CD4-positive, alpha-beta T cell treated with Interleukin-4 for 1 hour (primary cell): Measurements from ENCODE around the gene PLAC1.

Source experiments
- DNase-seq, 2 donors: peaks; one replicate each; pipeline ENCODE4 v3.0.0-alpha.2; 2020 to 2022

The PLAC1 gene

DNA sequence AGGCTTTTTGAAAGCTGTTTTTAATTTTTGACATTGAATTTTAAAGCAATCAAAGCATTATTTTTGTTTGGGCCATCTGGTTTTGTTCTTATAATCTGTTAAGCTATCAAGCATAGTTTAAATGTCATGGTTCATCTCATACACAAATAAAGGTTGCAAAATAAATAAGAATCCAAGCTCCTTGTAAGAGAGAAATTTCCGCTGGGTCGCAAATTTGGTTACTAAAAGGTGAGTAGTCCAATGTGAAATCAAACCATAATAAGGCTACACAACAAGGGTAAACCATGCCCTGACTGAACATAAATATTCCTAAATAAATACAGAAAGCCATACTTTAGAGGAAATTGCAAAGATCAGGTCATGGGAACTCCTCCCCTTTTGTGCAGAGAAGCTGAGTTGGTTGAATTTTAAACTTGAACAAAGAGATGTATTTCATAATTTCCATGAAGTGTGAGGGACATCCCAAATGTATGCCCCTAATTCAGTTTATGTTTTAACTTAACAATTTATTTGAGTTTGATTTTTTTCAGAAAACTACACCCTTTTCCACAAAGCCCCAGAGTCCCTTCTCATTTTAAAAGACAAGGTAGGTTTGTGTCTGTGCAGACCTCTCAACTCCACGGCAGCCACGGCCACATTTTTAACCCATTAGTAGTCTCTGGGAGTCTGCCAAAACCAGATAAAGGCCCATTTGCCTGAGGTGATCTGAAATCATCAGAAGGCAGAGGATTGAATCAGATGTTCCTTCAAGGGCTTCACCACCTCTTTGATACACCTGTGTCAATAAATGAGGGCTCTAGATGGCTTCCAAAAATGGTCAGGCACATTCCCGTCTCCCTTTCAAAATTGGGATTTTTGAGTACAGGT lies 85.2 kb downstream of the PLAC1 start:
- no peak for DNase-seq

- DNase-seq = no peak
Measured at GRCh38 chrX:134571796-134572195, 86.5 kb downstream of the PLAC1 start.

GRCh38 chrX:134570899-134571298 lies 87.4 kb downstream of the PLAC1 start:
- DNase-seq = no peak

DNA sequence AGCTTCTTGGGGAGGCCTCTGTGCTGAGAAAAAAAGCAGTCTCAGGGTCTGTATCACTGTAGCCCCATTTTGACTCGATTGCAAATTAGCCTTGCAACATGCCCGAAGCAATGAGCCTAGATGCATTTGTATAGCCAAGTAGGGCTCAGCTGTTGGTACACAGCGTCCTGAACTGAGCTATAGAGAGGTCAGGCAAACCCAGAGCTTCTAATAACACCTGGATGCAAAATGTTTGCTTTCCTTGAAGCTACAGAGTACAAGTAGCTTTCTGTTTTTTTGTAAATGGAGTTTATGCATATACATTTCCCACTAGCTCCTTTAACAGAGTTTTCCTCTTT lies 87.8 kb downstream of the PLAC1 start:
- DNase-seq = no peak

DNA sequence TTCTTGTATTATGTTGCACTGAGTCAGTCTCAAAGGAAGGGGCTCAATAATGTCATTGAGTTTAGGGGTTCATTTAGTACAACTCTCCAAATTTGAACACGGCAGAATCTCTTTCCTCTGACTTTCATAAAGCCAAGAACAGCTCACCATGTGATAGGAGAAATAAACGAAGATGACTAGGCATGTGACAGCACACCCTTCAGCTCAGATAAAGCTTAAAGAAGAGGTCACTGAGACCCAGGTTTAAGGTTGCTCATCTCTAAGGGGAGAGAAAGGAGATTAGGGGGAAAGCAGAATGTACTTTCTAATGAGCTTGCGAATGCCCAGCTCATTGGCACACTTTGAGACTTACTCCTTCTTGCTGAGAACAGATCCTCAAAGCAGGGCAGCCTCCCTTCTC lies 89.0 kb downstream of the PLAC1 start:
- DNase-seq = no peak

DNA sequence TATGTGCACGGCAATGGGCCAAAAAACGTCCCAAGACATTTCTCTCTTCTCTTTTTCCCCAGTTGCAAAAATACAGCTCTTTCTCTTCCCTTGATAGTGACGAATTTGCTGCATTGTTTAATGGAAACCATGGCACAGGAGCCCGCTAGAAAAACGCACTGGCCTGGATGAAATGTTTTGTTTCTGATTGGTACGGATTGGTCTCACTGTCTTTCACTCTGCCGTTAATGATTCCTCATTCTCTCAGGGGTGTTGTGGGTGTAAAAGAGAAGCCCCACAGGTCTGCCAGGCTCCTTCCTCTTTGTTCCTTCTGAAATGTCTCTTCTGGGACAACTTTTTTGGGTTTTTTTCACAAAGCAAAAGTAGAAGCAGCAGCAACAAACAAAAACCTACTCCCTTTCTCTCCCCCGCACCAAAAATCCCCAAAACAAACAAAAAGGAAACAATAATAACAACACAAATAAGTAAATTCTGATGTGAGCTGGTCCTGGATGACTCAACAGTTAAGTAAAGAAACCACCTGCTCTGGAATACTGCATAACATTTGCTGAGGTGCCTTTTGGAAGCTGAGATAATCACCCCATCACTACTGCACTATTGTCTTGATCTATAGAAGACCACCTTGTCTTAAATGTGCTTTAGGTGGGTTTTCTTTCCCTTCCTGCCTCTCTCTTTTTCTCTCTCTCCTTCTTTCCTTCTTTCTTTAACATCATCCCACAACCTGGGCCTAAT lies 89.8 kb downstream of the PLAC1 start:
- no peak for DNase-seq

- DNase-seq = no peak
Measured at GRCh38 chrX:134566506-134566905, 91.8 kb downstream of the PLAC1 start.

DNA sequence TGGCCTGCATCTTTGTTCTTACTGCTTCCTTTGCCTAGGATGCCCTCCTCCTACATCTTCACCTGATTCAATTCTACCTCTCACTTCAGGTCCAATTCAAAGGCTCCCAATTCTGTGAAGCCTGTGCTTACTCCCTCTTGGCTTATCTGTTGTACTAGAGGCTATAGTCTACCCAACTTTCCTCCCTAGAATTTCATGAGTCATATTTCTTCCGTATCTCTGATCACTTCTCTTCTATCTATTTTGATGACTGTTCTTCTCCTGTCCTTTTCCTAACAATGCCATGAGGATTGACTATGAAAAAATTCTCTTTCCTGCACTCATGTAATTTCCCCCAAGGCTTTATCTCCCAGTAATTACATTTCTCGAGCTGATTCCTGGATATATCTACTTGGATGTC lies 96.3 kb downstream of the PLAC1 start:
- no peak for DNase-seq

DNA sequence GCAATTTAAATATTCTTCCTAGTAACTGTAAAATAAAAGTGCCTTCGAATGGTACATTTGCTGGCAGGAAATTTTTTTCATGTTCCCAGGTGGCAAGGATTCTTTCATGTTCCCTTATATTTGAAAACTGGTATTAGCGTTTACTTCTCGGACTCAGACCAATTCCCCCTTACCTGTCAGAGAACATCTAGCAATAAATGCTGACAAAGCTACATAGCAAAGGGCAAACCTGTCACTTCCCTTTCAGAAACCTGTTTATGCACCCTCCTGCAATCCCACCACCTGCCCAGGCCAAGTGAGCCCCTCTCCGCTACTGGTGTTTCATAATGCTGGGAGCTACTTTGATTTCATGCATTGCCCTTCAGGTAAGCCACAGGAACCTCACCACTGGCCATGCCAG lies 100.1 kb downstream of the PLAC1 start:
- no peak for DNase-seq

DNA sequence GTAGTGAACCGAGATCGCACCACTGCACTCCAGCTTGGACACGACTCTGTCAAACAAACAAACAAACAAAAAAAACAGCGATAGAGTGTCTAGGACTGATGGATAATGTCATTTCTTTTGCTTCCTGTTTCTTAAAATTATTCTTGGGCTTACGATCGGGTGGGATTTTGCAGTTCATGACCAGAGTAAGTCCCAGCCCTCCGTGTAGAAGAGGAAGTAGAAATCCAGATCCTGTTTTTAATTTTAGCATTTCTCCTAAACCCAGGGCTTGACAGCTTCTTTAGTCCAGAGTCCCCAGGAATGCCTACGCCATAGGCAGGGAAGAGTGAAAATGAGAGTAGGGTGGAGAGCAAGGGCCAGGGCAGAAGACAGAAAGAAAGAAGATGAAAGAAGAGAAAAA lies 104.0 kb downstream of the PLAC1 start:
- DNase-seq = no peak

DNA sequence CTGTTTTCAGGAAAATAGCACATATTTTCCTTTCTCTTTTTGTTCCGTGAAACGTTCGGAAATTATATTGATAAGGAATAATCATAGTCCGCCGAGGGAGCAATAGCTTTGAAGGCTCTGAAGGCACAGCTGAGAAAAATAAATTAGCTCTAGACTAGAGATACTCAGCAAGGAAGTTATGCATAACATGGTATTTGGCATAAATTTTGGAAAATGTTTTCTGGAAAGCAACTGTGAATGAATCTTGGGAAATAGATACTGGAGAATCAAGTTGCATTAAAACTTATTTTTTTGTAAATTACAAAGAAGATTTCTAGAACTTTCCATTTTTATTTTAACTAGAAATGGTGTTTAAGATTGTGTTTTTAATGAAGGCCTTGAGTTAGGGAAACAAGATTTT lies 105.9 kb downstream of the PLAC1 start:
- no peak for DNase-seq

DNA sequence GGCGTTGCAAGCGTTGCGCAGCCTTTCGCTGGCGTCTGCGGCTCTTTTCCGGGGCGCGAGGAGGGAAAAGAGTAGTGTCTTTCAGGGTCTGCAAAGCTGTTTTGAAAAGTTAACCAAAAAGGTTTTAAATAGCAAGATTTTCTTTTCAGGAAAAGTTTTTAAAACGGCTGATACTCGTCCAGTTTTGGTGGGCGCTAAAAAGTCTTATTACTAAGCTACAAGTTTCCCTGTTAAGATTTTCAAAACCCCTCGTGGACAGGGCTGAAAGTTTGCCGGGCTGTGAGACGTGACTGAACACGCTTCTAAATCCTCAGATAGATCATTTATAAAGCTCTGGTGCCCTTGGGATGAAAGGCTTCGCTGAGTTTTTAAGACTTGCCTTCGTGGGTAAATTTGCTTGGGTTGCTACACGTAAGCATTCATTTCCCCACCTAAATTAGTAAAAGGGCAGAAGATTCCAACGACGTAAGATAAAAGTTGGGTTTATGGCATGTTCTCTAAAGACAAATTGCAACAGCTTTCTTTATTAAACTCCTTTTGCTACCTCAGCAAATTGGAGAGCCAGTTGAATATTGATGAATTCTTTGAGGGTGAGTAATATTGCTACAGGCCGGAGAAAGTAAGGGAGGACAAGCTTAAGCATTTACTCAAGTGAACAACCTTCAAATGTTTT lies 106.8 kb downstream of the PLAC1 start:
- no peak for DNase-seq

DNA sequence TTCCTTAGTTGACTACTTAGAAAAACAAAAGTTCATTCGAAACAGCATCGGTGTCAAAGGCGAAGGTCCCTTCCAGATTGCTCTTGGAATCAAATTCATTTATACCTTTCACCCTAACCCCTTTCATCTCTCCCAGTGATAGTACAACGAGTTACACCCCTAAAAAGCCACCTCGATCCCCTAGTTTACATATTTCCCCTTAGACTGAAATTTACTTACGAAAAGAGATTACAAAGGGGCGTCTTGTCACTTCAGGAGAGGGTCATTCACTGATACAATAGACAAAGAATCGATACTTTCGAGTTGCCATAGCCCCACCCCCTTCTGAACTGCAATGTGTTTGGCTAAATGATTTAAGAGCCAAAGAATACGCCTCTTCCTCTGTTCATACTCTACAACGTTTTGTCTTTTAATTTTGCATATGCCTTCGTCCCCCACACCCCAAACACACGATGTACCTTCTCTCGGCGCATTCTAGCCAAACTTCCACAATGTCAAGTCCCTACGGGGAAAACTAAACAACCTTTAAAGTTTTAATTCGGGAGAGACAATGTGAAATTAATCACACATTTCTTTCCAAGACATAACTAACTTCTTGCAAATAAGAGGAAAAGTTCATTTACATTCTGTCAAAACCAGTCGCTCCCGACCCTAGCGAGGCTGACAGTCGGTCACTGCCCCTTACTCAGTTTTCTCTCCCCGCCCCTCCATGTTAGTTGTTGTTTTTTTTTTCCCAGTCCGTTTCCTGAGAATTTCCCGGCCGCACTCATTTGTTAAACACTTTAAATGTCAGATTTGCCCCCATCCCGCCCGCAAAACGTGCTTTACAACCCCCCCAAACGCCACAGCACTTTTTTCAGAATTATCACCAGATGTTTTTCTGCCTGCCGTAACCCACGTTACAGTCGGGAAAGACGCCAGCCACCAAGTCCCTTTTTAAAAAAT lies 109.7 kb downstream of the PLAC1 start:
- peak in 1 of 2 donors; percentile 10 for DNase-seq

GRCh38 chrX:134547047-134547679 lies 111.1 kb downstream of the PLAC1 start:
- no peak for DNase-seq

- no peak for DNase-seq
Measured at GRCh38 chrX:134546187-134546586, 112.1 kb downstream of the PLAC1 start.

GRCh38 chrX:134545510-134545909 lies 112.8 kb downstream of the PLAC1 start:
- no peak for DNase-seq

DNA sequence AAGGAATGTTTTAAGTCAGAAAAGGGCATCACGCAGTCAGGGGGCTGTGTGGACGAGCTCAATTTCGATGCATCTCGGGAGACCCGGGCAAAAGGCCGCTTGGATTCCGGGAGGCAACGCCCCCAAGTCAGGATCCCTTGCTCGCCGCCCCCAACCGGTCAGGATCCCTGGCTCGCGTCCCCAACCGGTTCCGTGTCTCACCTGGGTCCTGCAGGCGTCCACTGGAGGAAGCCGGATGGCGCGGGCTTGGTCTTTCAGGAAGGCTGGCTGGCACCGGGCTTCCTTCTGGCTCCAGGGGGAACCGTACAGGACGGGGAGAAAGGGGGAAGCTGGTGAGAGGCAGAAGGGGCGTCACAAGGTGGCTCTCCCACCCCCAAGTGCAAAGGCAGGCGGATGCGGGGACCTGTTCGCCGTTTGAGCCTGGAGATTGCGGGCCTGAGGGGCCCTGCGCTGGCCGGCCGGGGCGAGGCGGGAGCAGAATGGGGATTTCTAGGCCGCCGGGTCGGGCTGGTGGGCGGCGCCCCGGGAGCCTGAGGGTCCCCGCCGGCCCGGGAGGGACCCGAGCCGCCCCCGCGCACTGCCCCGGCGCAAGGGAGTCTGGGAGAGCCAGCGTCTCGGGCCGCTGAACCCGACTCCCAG lies 113.6 kb downstream of the PLAC1 start:
- no peak for DNase-seq

- DNase-seq = no peak
Measured at GRCh38 chrX:134544135-134544512, 114.1 kb downstream of the PLAC1 start.

GRCh38 chrX:134543288-134543687 lies 115.0 kb downstream of the PLAC1 start:
- DNase-seq = no peak

DNA sequence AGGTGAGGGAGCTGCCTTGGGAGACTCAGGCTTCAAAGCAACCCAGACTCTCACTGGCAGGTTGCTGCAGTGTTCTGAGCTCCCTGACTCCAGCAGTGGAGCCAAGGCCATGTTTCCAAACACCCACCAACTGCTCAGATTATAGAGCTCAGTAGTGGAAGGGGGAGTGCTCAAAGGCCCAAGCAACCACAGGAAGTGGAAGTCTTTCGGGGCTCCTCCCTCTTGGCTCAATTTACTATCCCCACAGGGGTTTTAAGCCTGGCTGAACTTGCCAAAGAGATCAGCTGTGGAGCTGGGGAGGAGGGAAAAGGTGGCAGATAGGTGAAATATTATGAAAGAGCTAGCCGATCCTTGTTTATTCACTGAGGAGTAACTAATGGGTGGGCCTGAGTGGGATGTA lies 115.8 kb downstream of the PLAC1 start:
- no peak for DNase-seq

GRCh38 chrX:134541906-134542305 lies 116.4 kb downstream of the PLAC1 start:
- DNase-seq = no peak

DNA sequence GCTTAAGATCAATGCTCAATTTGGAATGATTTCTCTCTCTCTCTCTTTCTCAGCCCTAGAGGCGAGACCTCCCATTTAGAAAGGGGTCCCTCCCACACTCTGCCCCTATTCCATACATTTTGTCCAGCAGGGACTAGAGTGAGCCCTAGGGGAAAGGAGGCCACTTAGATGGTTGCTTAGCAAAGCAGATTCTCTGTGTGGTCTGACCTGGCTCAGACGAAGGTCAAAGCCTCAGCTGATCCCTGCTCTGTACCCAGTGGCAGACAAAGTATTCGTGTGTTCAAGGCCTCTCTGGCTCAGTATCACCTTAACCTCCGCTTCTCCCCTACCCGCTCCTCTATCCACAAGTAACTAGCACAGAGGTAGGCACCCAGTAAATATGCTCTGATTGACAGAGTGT lies 120.0 kb downstream of the PLAC1 start:
- DNase-seq = no peak
